Naive thymus-derived CD8-positive, alpha-beta T cell (primary cell): ENCODE data around the gene CSRNP2. TPM values are rescaled to one million over a fixed set of nuclear protein-coding genes. Genes with fewer than 3 reads are reported as not detected.
"Not testable (repeated sequence)": the region's sequence is repeated elsewhere in the genome, so short reads cannot be mapped to it uniquely, and the experiment has no call there.

ENCODE experiments used
- ATAC-seq, 2 donors: fragments of 150-1000 bp; cut with Tn5 transposase in 1 of 2; sonication (Bioruptor Pico), chemical (Tn5 transposase) in 1 of 2; 1 replicate in 1 of 2; 2 replicates in 1 of 2; pipeline ENCODE4 v1.10.0; 2021; ENCODE audit warnings: mild to moderate bottlenecking in 2 of 2, moderate library complexity in 2 of 2
- POLR2A ChIA-PET: fragments of 350-600 bp; sonication (Branson Sonifier 250); formaldehyde crosslinking; loops from one replicate; lab custom pipeline; 2021; ENCODE audit warnings: antibody characterized with exemption; lab: Charles Lee
- DNase-seq, 10 donors: peaks; one replicate each; pipeline versions ENCODE4 v3.0.0 to v3.0.0-alpha.2; 2020 to 2022
- H3K27ac Mint-ChIP-seq, 10 donors: one replicate each; pipeline ENCODE4 v1.8.0; 2020 to 2022; ENCODE audit warnings: mild to moderate bottlenecking in 10 of 10, mixed read lengths in 10 of 10, moderate library complexity in 4 of 10, inconsistent platforms in 1 of 10
- H3K27me3 Mint-ChIP-seq, 5 donors: one replicate each; pipeline ENCODE4 v1.8.0; 2021 to 2022; ENCODE audit warnings: mixed read lengths in 5 of 5
- H3K36me3 Mint-ChIP-seq, 3 donors: one replicate each; pipeline ENCODE4 v1.8.0; 2020 to 2022; ENCODE audit warnings: mixed read lengths in 3 of 3, mild to moderate bottlenecking in 2 of 3, inconsistent platforms in 1 of 3
- H3K4me1 Mint-ChIP-seq, 4 donors: one replicate each; pipeline ENCODE4 v1.8.0; 2021 to 2022; ENCODE audit warnings: mixed read lengths in 4 of 4
- H3K4me3 Mint-ChIP-seq, 10 donors: one replicate each; pipeline ENCODE4 v1.8.0; 2020 to 2022; ENCODE audit warnings: mild to moderate bottlenecking in 10 of 10, mixed read lengths in 10 of 10, moderate library complexity in 6 of 10, inconsistent platforms in 1 of 10
- H3K9me3 Mint-ChIP-seq, 9 donors: one replicate each; pipeline ENCODE4 v1.8.0; 2020 to 2022; ENCODE audit warnings: mixed read lengths in 9 of 9, mild to moderate bottlenecking in 3 of 9, inconsistent platforms in 1 of 9, moderate library complexity in 1 of 9
- polyA plus RNA-seq, 3 donors: library from polyadenylated mRNA; unstranded; fragments of 300-500 nt; fragmentation: Illumina TruSeq; gene quantifications; one replicate each; pipeline ENCODE4 v1.2.3, GENCODE V29; 2021
- total RNA-seq, 8 experiments: library from RNA in 2 of 8; stranded (reverse) in 2 of 8; gene quantifications; one replicate each; pipeline ENCODE4 v1.2.3 and lab custom pipeline; 2021 to 2026

The CSRNP2 gene
- total and polyA plus RNA-seq, 5 experiments from 2014 or later: 2.7 to 35.2 (median 3.6) TPM

DNA sequence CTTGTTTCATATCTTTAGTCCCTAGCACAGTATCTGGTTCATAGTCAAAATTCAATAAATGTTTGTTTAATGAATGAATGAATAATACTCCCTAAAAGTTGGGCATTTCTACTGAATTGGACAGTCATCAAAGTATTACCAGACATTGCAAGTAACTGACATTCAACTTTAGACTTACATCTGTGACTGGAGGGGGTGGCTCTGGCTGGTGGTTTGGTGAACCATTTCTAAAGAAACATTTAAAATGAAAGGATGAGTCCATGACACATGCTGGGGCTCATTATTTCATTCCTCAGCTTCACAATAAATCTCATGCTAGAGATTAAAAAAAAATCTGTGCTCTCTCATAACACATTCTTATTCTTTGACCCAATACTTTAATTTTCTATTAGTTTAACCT, 20.6 kb upstream of the CSRNP2 start:
- ATAC-seq (no peak), DNase-seq (no peak)
- peak overlapping the region in 2 of 10 donors; percentile 27 to 53 for H3K27ac Mint-ChIP-seq
- H3K4me1 Mint-ChIP-seq: no peaks in the 10 kb centered on the region
- POLR2A ChIA-PET: no interaction called here
- no peak overlapping the region for H3K4me3 Mint-ChIP-seq
- peaks cover 0 to 91% (median 31%) of the 10 kb centered on the region in 3 donors for H3K36me3 Mint-ChIP-seq
- no peaks in the 10 kb centered on the region for H3K27me3 Mint-ChIP-seq
- H3K9me3 Mint-ChIP-seq: no peaks in the 10 kb centered on the region

GRCh38 chr12:51098611-51099010, 15.2 kb upstream of the CSRNP2 start:
- Mint-ChIP-seq H3K4me3 (no peak overlapping the region), H3K27me3 (no peaks in the 10 kb centered on the region), H3K36me3 (peaks cover 5 to 92% (median 23%) of the 10 kb centered on the region in 3 donors), H3K4me1 (no peaks in the 10 kb centered on the region), H3K27ac (no peak overlapping the region), H3K9me3 (no peaks in the 10 kb centered on the region)
- no peak for DNase-seq
- POLR2A ChIA-PET: no interaction called here
- ATAC-seq: no peak

GRCh38 chr12:51090705-51091229, 7.4 kb upstream of the CSRNP2 start:
- H3K9me3 Mint-ChIP-seq: no peaks in the 10 kb centered on the region
- H3K36me3 Mint-ChIP-seq: peaks cover 0 to 31% (median 6%) of the 10 kb centered on the region in 3 donors
- peak overlapping the region in 2 of 10 donors; percentile 31 to 48 for H3K27ac Mint-ChIP-seq
- no peak overlapping the region for H3K4me3 Mint-ChIP-seq
- peaks cover 0 to 1% (median 0%) of the 10 kb centered on the region in 4 donors for H3K4me1 Mint-ChIP-seq
- no peaks in the 10 kb centered on the region for H3K27me3 Mint-ChIP-seq
- POLR2A ChIA-PET: interaction anchor here (0.5 to 0.8 kb wide), 2 partner anchors 58 to 146 kb away, joined by 3 to 4 read pairs; no protein-coding TSS in a partner anchor
- no peak for ATAC-seq
- DNase-seq: no peak

- no peaks in the 10 kb centered on the region for H3K9me3 Mint-ChIP-seq
- peaks cover 6 to 10% (median 8%) of the 10 kb centered on the region in 4 donors for H3K4me1 Mint-ChIP-seq
- no peaks in the 10 kb centered on the region for H3K27me3 Mint-ChIP-seq
- H3K27ac Mint-ChIP-seq: peak overlapping the region in 2 of 10 donors; percentile 19 to 47
- POLR2A ChIA-PET: no interaction called here
- DNase-seq: no peak
- H3K36me3 Mint-ChIP-seq: peaks cover 0 to 6% (median 0%) of the 10 kb centered on the region in 3 donors
- ATAC-seq: no peak
- no peak overlapping the region for H3K4me3 Mint-ChIP-seq
Measured at GRCh38 chr12:51087818-51088217, 4.4 kb upstream of the CSRNP2 start.

DNA sequence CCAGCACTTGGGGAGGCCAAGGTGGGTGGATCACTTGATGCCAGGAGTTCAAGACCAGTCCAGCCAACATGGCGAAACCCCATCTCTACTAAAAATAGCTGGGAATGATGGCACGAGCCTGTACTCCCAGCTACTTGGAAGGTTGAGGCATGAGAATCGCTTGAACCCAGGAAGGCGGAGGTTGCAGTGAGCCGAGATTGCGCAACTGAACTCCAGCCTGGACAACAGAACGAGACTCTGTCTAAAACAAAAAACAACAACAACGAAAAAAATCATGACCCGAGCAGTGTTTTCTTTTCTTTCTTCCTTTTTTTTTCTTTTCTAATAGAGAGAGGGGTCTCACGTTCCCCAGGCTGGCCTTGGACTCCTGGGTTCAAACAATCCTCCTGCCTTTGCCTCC, 3.5 kb upstream of the CSRNP2 start:
- H3K4me1 Mint-ChIP-seq: peaks cover 15 to 19% (median 17%) of the 10 kb centered on the region in 4 donors
- POLR2A ChIA-PET: no interaction called here
- no peaks in the 10 kb centered on the region for H3K9me3 Mint-ChIP-seq

GRCh38 chr12:51085757-51086156, 2.4 kb upstream of the CSRNP2 start:
- ATAC-seq: no peak
- Mint-ChIP-seq H3K4me1 (peaks cover 15 to 27% (median 25%) of the 10 kb centered on the region in 4 donors), H3K4me3 (no peak overlapping the region), H3K27me3 (no peaks in the 10 kb centered on the region), H3K9me3 (no peaks in the 10 kb centered on the region), H3K27ac (no peak overlapping the region), H3K36me3 (peaks cover 0 to 2% (median 0%) of the 10 kb centered on the region in 3 donors)
- POLR2A ChIA-PET: interaction anchor here (3.4 kb wide), 1 partner anchor 60 kb away, joined by 12 read pairs; the partner anchor contains the start of gene SLC11A2
- DNase-seq: no peak

More for the DNA sequence above, 3.5 kb upstream of the CSRNP2 start:
- H3K27ac Mint-ChIP-seq: peak overlapping the region in 3 of 10 donors; percentile 13 to 56 (median 19)
- no peak for DNase-seq
- peaks cover 0 to 6% (median 0%) of the 10 kb centered on the region in 3 donors for H3K36me3 Mint-ChIP-seq
- no peak for ATAC-seq
- no peak overlapping the region for H3K4me3 Mint-ChIP-seq
- H3K27me3 Mint-ChIP-seq: no peaks in the 10 kb centered on the region

- H3K27me3 Mint-ChIP-seq: no peaks in the 10 kb centered on the region
- POLR2A ChIA-PET: interaction anchor here (0.7 to 3.4 kb wide), 9 partner anchors 34 to 319 kb away, joined by 3 to 22 read pairs (median 11); partner anchors contain the start of genes ATF1, DAZAP2, LETMD1 and POU6F1
- peak overlapping the region; percentile 91 to 99 (median 96) for H3K4me3 Mint-ChIP-seq
- ATAC-seq: peak in 1 of 2 donors; percentile 3
- H3K4me1 Mint-ChIP-seq: peaks cover 20 to 46% (median 42%) of the 10 kb centered on the region in 4 donors
- no peaks in the 10 kb centered on the region for H3K9me3 Mint-ChIP-seq
- DNase-seq: peak in 8 of 10 donors; percentile 8 to 53 (median 28)
- H3K36me3 Mint-ChIP-seq: peaks cover 0 to 12% (median 2%) of the 10 kb centered on the region in 3 donors
- peak overlapping the region; percentile 89 to 98 (median 95) for H3K27ac Mint-ChIP-seq
Measured at GRCh38 chr12:51082561-51083125, 753 bp downstream of the CSRNP2 start.

GRCh38 chr12:51081421-51081820, 2.0 kb downstream of the CSRNP2 start:
- POLR2A ChIA-PET: interaction anchor here (0.7 to 1.0 kb wide), 2 partner anchors 73 to 157 kb away, joined by 3 read pairs; partner anchors contain the start of gene DAZAP2
- Mint-ChIP-seq H3K36me3 (peaks cover 0 to 15% (median 2%) of the 10 kb centered on the region in 3 donors), H3K4me3 (peak overlapping the region; percentile 11 to 97 (median 94)), H3K27me3 (no peaks in the 10 kb centered on the region), H3K4me1 (peaks cover 20 to 54% (median 49%) of the 10 kb centered on the region in 4 donors), H3K27ac (peak overlapping the region in 2 of 10 donors; percentile 18 to 36), H3K9me3 (no peaks in the 10 kb centered on the region)
- DNase-seq: no peak
- no peak for ATAC-seq

DNA sequence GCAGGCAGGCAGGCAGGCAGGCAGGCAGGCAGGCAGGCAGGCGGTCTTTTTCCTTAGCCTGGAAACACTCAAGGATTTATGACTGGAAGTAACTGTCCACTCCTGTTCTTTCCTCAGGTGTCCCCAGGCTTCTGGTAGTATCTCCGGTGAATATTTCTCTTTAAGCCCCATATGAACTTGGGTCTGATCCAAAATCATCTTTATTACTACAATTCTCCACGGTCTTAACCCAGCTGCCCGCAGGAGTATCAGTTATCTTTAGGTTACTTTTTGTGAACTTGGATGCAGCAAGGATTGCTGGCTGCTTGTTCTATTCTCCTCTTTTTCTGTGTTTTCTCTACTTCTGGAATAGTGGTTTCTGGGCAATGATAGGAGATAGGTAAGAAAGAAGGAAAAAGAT, 3.3 kb downstream of the CSRNP2 start:
- Mint-ChIP-seq H3K4me1 (peaks cover 23 to 61% (median 52%) of the 10 kb centered on the region in 4 donors), H3K36me3 (peaks cover 0 to 21% (median 2%) of the 10 kb centered on the region in 3 donors), H3K27me3 (no peaks in the 10 kb centered on the region), H3K4me3 (no peak overlapping the region), H3K27ac (peak overlapping the region in 2 of 10 donors; percentile 18 to 42), H3K9me3 (no peaks in the 10 kb centered on the region)
- no peak for DNase-seq
- ATAC-seq: no peak
- POLR2A ChIA-PET: no interaction called here

DNA sequence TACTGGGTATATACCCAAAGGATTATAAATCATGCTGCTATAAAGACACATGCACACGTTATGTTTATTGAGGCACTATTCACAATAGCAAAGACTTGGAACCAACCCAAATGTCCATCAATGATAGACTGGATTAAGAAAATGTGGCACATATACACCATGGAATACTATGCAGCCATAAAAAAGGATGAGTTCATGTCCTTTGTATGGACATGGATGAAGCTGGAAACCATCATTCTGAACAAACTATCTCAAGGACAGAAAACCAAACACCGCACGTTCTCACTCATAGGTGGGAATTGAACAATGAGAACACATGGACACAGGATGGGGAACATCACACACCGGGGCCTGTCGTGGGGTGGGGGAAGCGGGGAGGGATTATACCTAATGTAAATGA, 4.5 kb downstream of the CSRNP2 start:
- peaks cover 21 to 62% (median 51%) of the 10 kb centered on the region in 4 donors for H3K4me1 Mint-ChIP-seq
- H3K27ac Mint-ChIP-seq: peak overlapping the region in 2 of 10 donors; percentile 43 to 62
- H3K27me3 Mint-ChIP-seq, H3K4me3 Mint-ChIP-seq, POLR2A ChIA-PET, DNase-seq, ATAC-seq, H3K9me3 Mint-ChIP-seq: not testable (repeated sequence)
- peaks cover 0 to 27% (median 2%) of the 10 kb centered on the region in 3 donors for H3K36me3 Mint-ChIP-seq

DNA sequence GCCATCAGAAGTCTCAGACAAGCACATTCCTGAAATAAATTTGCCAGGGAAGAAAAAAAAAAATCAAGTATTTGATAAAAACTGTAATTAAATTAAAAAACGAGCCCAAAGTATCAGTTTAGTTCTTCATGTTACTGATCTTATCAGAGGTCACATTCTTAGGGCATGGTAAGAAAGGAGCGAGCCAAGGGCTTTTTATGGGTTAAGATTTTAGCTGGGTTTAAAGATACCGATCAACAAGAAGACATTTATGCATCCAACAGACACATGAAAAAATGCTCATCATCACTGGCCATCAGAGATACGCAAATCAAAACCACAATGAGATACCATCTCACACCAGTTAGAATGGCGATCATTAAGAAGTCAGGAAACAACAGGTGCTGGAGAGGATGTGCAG, 5.0 kb downstream of the CSRNP2 start:
- not testable (repeated sequence) for H3K4me3 Mint-ChIP-seq, H3K9me3 Mint-ChIP-seq, H3K27me3 Mint-ChIP-seq, H3K27ac Mint-ChIP-seq, DNase-seq, ATAC-seq
- H3K36me3 Mint-ChIP-seq: peaks cover 0 to 32% (median 6%) of the 10 kb centered on the region in 3 donors
- peaks cover 21 to 57% (median 47%) of the 10 kb centered on the region in 4 donors for H3K4me1 Mint-ChIP-seq
- POLR2A ChIA-PET: interaction anchor here (0.5 kb wide), 1 partner anchor 265 kb away, joined by 3 read pairs; no protein-coding TSS in a partner anchor

DNA sequence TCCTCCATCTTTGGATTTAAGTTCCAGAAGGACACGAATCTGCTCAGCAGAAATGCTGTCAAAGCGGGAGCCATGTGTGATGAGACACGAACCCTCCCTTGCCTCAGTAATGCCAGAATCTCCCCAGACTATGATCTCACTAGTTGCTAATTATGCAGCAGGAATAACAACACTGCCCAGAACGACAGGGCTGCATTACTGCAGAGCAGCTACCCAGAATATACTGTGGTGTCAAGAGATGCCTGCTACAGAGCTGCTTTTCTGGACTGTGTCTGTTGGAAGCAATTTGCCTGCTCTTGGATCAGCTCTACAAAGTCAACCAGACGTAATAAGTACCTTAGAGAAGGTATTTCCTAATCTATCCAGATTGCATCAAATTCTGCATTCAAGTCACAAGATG, 5.5 kb downstream of the CSRNP2 start:
- Mint-ChIP-seq H3K4me3 (no peak overlapping the region), H3K27ac (peak overlapping the region in 1 of 10 donors; percentile 12), H3K4me1 (peaks cover 21 to 56% (median 45%) of the 10 kb centered on the region in 4 donors), H3K9me3 (no peaks in the 10 kb centered on the region), H3K27me3 (no peaks in the 10 kb centered on the region), H3K36me3 (peaks cover 0 to 36% (median 7%) of the 10 kb centered on the region in 3 donors)
- DNase-seq (no peak), ATAC-seq (no peak)
- POLR2A ChIA-PET: interaction anchor here (0.5 kb wide), 1 partner anchor 265 kb away, joined by 3 read pairs; no protein-coding TSS in a partner anchor
